Fibroblast of skin of back (primary cell): ENCODE results near the gene PRPH. TPM values are rescaled to one million over a fixed set of nuclear protein-coding genes. Genes with fewer than 3 reads are reported as not detected.
"Not testable (repeated sequence)": the region's sequence is repeated elsewhere in the genome, so short reads cannot be mapped to it uniquely, and the experiment has no call there.

Experiments
- DNase-seq: peaks from one replicate; pipeline ENCODE4 v3.0.0-alpha.2; 2013
- polyA plus RNA-seq, 2 experiments: library from polyadenylated mRNA; unstranded; fragments of 120-200 nt; gene quantifications; one replicate each; pipeline ENCODE4 v1.2.1, GENCODE V29; 2013; ENCODE audit not compliant: insufficient read length in 2 of 2

PRPH gene
- polyA plus RNA-seq (2013, experiment 1 of 2; ENCODE audit: insufficient read length) = not detected
- polyA plus RNA-seq (2013, experiment 2 of 2; ENCODE audit: insufficient read length) = not detected

- no peak for DNase-seq
Measured at GRCh38 chr12:49295082-49295936, at the start of gene PRPH. Gene PRPH (plus strand): TSS chr12:49295147. CDS start chr12:49295201, 54 bp downstream.

GRCh38 chr12:49251357-49251756, 43.6 kb upstream of the PRPH start:
- DNase-seq = no peak

- no peak for DNase-seq
Measured at GRCh38 chr12:49253033-49253623, 41.8 kb upstream of the PRPH start.

- not testable (repeated sequence) for DNase-seq
Measured at GRCh38 chr12:49255456-49255855, 39.5 kb upstream of the PRPH start.

GRCh38 chr12:49255857-49256637, 38.9 kb upstream of the PRPH start:
- no peak for DNase-seq

GRCh38 chr12:49257508-49258184, 37.3 kb upstream of the PRPH start:
- not testable (repeated sequence) for DNase-seq

GRCh38 chr12:49259452-49259851, 35.5 kb upstream of the PRPH start:
- DNase-seq = no peak

- peak; percentile 74 for DNase-seq
Measured at GRCh38 chr12:49260166-49260565, 34.8 kb upstream of the PRPH start.

GRCh38 chr12:49260571-49261363, 34.2 kb upstream of the PRPH start:
- DNase-seq = no peak

GRCh38 chr12:49261721-49262120, 33.2 kb upstream of the PRPH start:
- DNase-seq = peak; percentile 66

- no peak for DNase-seq
Measured at GRCh38 chr12:49263400-49263763, 31.6 kb upstream of the PRPH start.

- DNase-seq = no peak
Measured at GRCh38 chr12:49264466-49264872, 30.5 kb upstream of the PRPH start.

GRCh38 chr12:49264873-49265792, 29.8 kb upstream of the PRPH start, which contains the start of gene TUBA1C:
Gene TUBA1C (plus strand): TSS chr12:49265082. CDS start chr12:49265182, 100 bp downstream.
- peak; percentile 96 for DNase-seq

- not testable (repeated sequence) for DNase-seq
Measured at GRCh38 chr12:49269191-49269590, 25.8 kb upstream of the PRPH start.

- DNase-seq = no peak
Measured at GRCh38 chr12:49272790-49273725, 21.9 kb upstream of the PRPH start.

GRCh38 chr12:49273726-49274395, 21.1 kb upstream of the PRPH start:
- DNase-seq = no peak

GRCh38 chr12:49274396-49275069, 20.4 kb upstream of the PRPH start:
- no peak for DNase-seq
